Measurements from ENCODE around the gene SDS. TPM values are rescaled to one million over a fixed set of nuclear protein-coding genes. Genes with fewer than 3 reads are reported as not detected.

Gene SDS
- total and polyA plus RNA-seq, 2 of the 8 experiments (the other 6 are each of a cell fraction or from before 2014, with no cell fraction given) = 0.21 TPM; not detected in 1

GRCh38 chr12:113347892-113348291, 55.8 kb downstream of the SDS start:
- no peak overlapping the region for H3K4ac ChIP-seq (replicated peaks; ENCODE audit: insufficient read length, low read depth, low read length)
- no peak overlapping the region for H4K91ac ChIP-seq (replicated peaks; ENCODE audit: insufficient read length, low read length)
- H3K79me2 ChIP-seq (ENCODE audit: control insufficient read depth in 1 of 2, insufficient read depth in 2 of 2, low read length in 2 of 2) = no peaks in the 10 kb centered on the region
- no peaks in the 10 kb centered on the region for H3K79me1 ChIP-seq (ENCODE audit: low read depth, low read length)
- FAIRE-seq (no peak), DNase-seq (ENCODE audit: low read depth in 1 of 2, low spot score in 2 of 2) (no peak)
- no peak overlapping the region for H4K5ac ChIP-seq (ENCODE audit: insufficient read length, low read depth, low read length)
- no peak overlapping the region for H3K4me3 ChIP-seq (ENCODE audit: extremely low read depth in 1 of 4, insufficient read depth in 2 of 4, low read depth in 3 of 4, low read length in 4 of 4)
- no peak overlapping the region for H2AFZ ChIP-seq (ENCODE audit: low read length)
- no peak overlapping the region for H2BK15ac ChIP-seq (ENCODE audit: low read length)
- H3K9ac ChIP-seq (replicated peaks in 1 of 4; ENCODE audit: extremely low read depth in 1 of 4, low read depth in 3 of 4, low read length in 3 of 4) = no peak overlapping the region
- no peaks in the 10 kb centered on the region for H4K20me1 ChIP-seq (replicated peaks in 1 of 2; ENCODE audit: control insufficient read depth in 1 of 2, insufficient read depth in 2 of 2, low read length in 2 of 2)
- H3K36me3 ChIP-seq (ENCODE audit: control insufficient read depth in 2 of 4, insufficient read depth in 4 of 4, low read length in 3 of 4) = no peaks in the 10 kb centered on the region
- no peak overlapping the region for H4K8ac ChIP-seq (ENCODE audit: extremely low read depth, insufficient read depth, low read length)
- no peaks in the 10 kb centered on the region for H3K9me3 ChIP-seq (ENCODE audit: insufficient read depth in 2 of 2, low read depth in 1 of 2, low read length in 1 of 2)
- no peak overlapping the region for H3K23ac ChIP-seq (ENCODE audit: insufficient read length)
- 81% methylated on average over 2 of the region's 2 CpGs; no CpG with 5 or more reads in 1 of the 2 experiments for WGBS, 2 experiments (ENCODE audit: extremely low coverage in 1 of 2, insufficient coverage in 1 of 2, insufficient read length in 1 of 2, insufficient replicate concordance in 2 of 2, low coverage in 1 of 2, low lambda C conversion rate in 2 of 2, missing lambda C conversion rate in 1 of 2)
- no peak overlapping the region for H3K27ac ChIP-seq (ENCODE audit: low read depth, low read length)
- H2AK5ac ChIP-seq (ENCODE audit: low read depth, low read length) = no peak overlapping the region
- H3K14ac ChIP-seq (ENCODE audit: insufficient read length) = no peak overlapping the region
- no peak overlapping the region for H2BK5ac ChIP-seq (ENCODE audit: low read depth, low read length)
- ChIA-PET POLR2A (ENCODE audit: partially characterized antibody) (interaction anchor here (0.6 to 2.5 kb wide), 3 partner anchors 8 to 193 kb away, joined by 3 to 8 read pairs (median 4); partner anchors contain the start of gene SLC8B1), CTCF (ENCODE audit: partially characterized antibody) (interaction anchor here (0.7 to 1.8 kb wide), 5 partner anchors 8 to 346 kb away, joined by 3 to 6 read pairs (median 3); no protein-coding TSS in a partner anchor)
- no peak overlapping the region for H2BK20ac ChIP-seq (ENCODE audit: low read length)
- H2BK120ac ChIP-seq (replicated peaks; ENCODE audit: low read depth, low read length) = no peak overlapping the region
- no peaks in the 10 kb centered on the region for H3K23me2 ChIP-seq (ENCODE audit: low read depth, low read length)
- no peak overlapping the region for H2BK12ac ChIP-seq (ENCODE audit: low read depth, low read length)
- no peaks in the 10 kb centered on the region for H3K27me3 ChIP-seq (replicated peaks in 1 of 4; ENCODE audit: control insufficient read depth in 3 of 4, extremely low read depth in 1 of 4, insufficient read depth in 3 of 4, low read length in 3 of 4)
- no peak overlapping the region for H3K4me2 ChIP-seq (ENCODE audit: insufficient read depth in 1 of 2, low read depth in 2 of 2, low read length in 2 of 2)
- no peak overlapping the region for H3K56ac ChIP-seq (replicated peaks; ENCODE audit: insufficient read length, low read depth, low read length)
- peaks cover 0 to 8% (median 5%) of the 10 kb centered on the region in 4 experiments; a peak in 5 of 7 replicates for H3K4me1 ChIP-seq (replicated peaks in 1 of 4; ENCODE audit: control insufficient read depth in 3 of 4, insufficient read depth in 4 of 4, low read length in 3 of 4)
- H3K18ac ChIP-seq (ENCODE audit: extremely low read depth, low read length) = no peak overlapping the region
- TF ChIP-seq USF2 (IDR thresholded peaks at IDR 0.05; ENCODE audit: low read length) (no peak), RNF2 (IDR thresholded peaks at IDR 0.05; ENCODE audit: borderline replicate concordance, low read depth, low read length, missing control alignments, poor library complexity, severe bottlenecking) (no peak), TBP (IDR thresholded peaks at IDR 0.05; ENCODE audit: low read depth, low read length) (no peak), SIRT6 (IDR thresholded peaks at IDR 0.05; ENCODE audit: low read length) (no peak)
